ENCODE data around the gene SIK3.

SIK3 gene

DNA sequence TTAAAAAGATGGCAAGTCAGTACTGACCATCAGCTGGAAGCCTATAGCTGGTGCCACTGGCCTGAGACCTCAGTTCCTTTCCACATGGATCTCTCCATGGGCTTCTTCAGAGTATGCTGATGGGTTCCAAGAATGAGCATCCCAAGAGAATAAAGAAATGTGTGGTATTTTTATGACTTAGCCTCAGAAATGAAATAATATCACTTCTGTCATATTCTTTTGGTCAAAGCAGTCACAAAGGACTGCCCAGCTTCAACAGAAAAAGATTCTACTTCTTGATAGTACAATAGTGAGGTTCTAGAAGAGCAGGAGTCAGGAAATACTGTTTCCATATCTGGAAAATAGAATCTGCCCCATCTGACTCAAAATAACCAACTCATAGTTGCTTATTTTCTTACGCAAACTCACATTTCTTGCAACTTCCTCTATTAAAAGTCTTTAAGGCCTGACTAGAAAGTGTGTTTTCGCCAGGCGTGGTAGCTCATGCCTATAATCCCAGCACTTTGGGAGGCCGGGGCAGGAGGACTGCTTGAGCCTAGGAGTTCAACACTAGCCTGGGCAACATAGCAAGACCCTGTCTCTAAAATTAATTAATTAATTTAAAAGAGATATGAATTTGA is 116.9 kb downstream of the SIK3 start:
- TF ChIP-seq, protein P1, sequence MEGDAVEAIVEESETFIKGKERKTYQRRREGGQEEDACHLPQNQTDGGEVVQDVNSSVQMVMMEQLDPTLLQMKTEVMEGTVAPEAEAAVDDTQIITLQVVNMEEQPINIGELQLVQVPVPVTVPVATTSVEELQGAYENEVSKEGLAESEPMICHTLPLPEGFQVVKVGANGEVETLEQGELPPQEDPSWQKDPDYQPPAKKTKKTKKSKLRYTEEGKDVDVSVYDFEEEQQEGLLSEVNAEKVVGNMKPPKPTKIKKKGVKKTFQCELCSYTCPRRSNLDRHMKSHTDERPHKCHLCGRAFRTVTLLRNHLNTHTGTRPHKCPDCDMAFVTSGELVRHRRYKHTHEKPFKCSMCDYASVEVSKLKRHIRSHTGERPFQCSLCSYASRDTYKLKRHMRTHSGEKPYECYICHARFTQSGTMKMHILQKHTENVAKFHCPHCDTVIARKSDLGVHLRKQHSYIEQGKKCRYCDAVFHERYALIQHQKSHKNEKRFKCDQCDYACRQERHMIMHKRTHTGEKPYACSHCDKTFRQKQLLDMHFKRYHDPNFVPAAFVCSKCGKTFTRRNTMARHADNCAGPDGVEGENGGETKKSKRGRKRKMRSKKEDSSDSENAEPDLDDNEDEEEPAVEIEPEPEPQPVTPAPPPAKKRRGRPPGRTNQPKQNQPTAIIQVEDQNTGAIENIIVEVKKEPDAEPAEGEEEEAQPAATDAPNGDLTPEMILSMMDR (IDR thresholded peaks at IDR 0.05), result no peak

DNA sequence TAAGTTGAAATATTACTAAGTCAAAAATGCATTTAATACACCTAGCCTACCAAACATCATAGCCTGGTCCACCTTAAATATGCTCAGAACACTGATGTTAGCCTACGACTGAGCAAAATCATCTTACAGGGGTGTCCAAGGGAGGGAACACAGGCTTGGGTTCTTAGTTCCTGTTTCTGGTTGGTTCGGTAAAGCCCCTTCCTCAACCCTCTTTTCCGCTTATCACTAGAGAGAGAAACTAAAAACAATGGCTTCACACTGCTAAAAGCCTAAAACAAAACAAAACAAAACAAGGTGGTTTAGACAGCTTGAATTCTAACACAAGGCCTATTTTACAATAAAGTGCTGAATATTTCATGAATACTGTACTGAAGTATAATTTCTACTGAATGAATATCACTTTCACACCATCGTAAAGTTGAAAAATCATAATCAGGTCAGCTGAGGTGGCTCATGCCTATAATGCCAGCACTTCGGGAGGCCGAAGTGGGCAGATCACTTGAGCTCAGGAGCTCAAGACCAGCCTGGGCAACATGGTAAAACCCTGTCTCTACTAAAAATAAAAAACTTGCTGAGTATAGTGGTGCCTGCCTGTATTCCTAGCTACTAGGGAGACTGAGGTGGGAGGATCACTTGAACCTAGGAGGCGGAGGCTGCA is 118.0 kb downstream of the SIK3 start:
- TF ChIP-seq, protein P1 (IDR thresholded peaks at IDR 0.05), result no peak

DNA sequence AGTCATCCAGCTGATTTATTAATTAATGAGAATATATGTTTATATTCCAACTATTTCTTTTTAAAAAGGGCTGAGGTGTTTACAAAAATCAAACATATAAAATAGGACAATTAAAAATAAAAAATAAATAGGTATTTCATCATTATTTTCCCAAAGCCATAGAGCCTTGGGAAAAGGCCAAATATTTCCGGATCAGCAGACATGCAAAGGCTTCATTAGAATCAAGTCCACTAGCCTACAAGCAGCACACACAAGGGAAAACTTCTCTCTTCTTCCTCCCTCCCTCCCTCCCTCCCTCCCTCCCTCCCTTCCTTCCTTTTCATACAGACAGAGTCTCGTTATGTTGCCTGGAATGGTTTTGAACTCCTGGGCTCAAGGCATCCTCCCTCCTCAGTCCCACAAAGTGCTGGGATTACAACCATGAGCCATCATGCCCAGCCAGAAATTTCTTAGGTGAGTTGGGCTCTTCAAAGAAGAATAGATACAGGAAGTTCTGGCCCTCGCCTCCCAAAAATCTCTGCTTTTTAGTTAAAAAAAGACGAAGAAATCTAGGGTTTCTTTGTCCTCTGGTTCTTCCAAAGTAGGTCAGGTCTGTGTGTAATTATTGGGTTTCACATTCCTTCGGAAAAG is 121.2 kb downstream of the SIK3 start:
- TF ChIP-seq, protein P1 (IDR thresholded peaks at IDR 0.05), result no peak

DNA sequence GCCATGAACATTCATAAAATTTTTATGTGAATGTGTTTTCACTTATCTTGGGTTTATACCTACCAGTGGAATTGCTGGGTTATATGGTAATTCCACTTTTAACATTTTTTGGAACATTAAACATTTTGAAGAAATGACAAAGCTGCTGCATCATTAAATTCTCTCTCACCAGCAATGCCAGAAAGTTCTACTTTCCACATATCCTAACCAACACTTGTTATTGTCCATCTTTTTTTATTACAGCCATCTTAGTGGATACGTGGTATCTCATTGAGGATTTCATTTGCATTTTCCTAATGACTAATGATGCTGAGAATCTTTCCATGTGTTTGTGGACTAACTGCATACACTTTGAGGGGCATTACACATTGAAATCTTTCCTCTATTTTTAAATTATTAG is 122.6 kb downstream of the SIK3 start:
- TF ChIP-seq, protein P1 (IDR thresholded peaks at IDR 0.05), result no peak

DNA sequence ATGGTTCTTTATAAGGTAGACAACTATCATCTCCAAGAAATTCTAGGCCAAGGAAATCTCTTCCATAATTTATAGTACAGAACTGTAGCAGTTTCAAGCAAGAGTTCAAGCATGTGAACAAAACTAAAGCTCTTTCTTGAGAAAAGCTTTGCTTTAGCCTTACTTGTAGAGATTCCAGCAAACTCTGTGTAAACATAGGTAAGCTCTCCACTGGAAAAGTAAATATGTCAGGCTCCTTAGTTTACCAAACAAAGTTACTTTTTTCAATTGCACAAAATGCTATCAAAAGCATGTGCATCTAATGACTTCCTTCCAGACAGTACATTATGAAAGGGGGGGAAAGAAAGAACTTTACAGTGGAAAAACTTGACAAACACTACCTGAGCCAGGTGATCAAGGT is 125.0 kb downstream of the SIK3 start:
- TF ChIP-seq, protein P1 (IDR thresholded peaks at IDR 0.05), result no peak

DNA sequence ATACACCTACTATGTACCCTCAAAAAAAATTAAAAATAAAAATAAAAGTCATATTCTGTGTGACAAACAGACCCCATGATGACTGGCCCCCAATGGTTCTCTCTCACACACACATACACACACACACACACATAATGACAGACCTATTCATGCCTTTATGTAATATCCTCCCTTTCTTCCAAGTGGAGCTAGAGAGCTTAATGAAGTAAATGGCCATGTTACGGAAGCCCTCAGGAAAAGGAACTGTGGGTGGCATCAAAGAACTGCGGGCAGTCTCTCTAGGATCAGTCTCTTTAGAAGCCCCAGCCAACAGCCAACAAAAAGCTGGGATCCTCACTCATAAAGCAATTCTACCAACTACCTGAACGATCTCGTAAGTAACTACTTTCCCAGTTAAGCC is 125.5 kb downstream of the SIK3 start:
- TF ChIP-seq, protein P1 (IDR thresholded peaks at IDR 0.05), result no peak

DNA sequence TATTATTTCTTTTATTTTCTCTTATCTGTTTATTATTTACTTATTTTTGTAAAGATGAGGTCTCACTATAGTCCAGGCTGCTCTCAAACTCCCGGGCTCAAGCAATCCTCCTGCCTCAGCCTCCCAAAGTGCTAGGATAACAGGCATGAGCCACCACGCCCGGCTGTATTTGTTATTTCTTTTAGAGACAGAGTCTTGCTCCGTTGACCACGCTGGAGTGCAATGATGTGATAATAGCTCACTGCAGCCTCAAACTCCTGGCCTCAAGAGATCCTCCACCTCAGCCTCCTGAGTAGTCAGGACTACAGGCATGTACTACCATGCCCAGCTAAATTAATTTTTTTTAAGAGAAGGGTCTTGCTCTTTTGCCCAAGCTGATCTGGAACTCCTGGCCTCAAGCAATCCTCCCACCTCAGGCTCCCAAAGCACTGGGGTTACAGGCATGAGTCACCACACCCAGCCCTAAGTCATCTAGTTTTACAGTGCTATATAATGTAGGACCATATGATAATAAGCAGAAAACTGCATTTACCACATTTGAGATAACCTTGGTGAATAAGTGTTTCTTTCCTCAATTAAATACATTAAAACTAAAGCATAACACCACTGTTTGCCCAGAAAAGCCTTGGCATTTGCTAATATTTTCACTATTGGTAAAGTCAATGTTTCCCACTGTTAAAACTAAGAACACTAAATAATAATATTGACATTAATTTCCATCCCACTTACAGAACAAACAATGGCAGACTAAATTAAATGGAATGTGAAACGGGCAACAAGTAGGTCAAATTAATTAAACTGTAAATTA is 127.5 kb downstream of the SIK3 start:
- TF ChIP-seq, protein P1 (IDR thresholded peaks at IDR 0.05), result no peak
